Breast epithelium (tissue), 4 donors: ENCODE data around the gene NCOA5. TPM values are rescaled to one million over a fixed set of nuclear protein-coding genes. Genes with fewer than 3 reads are reported as not detected.

Experiments used
- DNase-seq, 2 donors: peaks; one replicate each; pipeline ENCODE4 v3.0.0-alpha.2; 2019; ENCODE audit warnings: low spot score in 2 of 2
- H3K27ac ChIP-seq, 2 donors: fragments of 200-600 bp; sonication (generic) in 1 of 2; one replicate each; pipeline ENCODE4 v1.5.1; 2016 to 2019; ENCODE audit warnings: mild to moderate bottlenecking in 1 of 2
- H3K27me3 ChIP-seq, 2 donors: fragments of 200-600 bp; sonication (generic) in 1 of 2; one replicate each; pipeline versions ENCODE4 v1.5.1 to v1.6.0; 2017 to 2019; ENCODE audit warnings: control low read depth in 1 of 2, mild to moderate bottlenecking in 1 of 2
- H3K36me3 ChIP-seq: fragments of 200-600 bp; one replicate; pipeline ENCODE4 v1.5.1; 2019
- H3K4me1 ChIP-seq, 2 donors: fragments of 200-600 bp; sonication (generic); one replicate each; pipeline ENCODE4 v1.5.1; 2016 to 2019; ENCODE audit warnings: control low read depth in 1 of 2
- H3K4me3 ChIP-seq, 3 donors: fragments of 200-600 bp; sonication (generic); 1 replicate in 2 of 3; 2 replicates in 1 of 3; pipeline ENCODE4 v1.5.1; 2016 to 2019; ENCODE audit warnings: mild to moderate bottlenecking in 3 of 3, moderate library complexity in 2 of 3
- H3K9me3 ChIP-seq, 2 donors: fragments of 200-600 bp; sonication (generic) in 1 of 2; one replicate each; pipeline ENCODE4 v1.5.1; 2016 to 2019; ENCODE audit warnings: control low read depth in 1 of 2
- POLR2A ChIP-seq: fragments of 450-650 bp; IDR thresholded peaks from one replicate; pipeline ENCODE4 v1.6.1; 2016; ENCODE audit warnings: antibody characterized with exemption, mild to moderate bottlenecking, moderate library complexity
- POLR2AphosphoS5 ChIP-seq, 3 donors: sonication (generic); formaldehyde crosslinking; IDR thresholded peaks; one replicate each; pipeline ENCODE4 v1.6.1; 2017; ENCODE audit warnings: antibody characterized with exemption in 3 of 3
- intact Hi-C: fragments of 100-400 bp; cut with DNase I; formaldehyde crosslinking; loops from one replicate; pipeline ENCODE4 v1.15.1; 2023; ENCODE audit warnings: low total_unique reads
- total RNA-seq, 3 donors: library from RNA; depleted of rRNA; stranded (reverse); fragments of >200 nt; gene quantifications; one replicate each; pipeline ENCODE4 v1.1.0, GENCODE V29; 2016
- TF ChIP-seq, protein P1 (sequence below), 3 donors: fragments of 450-650 bp; IDR thresholded peaks; one replicate each; pipeline ENCODE4 v1.5.1; 2016 to 2017; ENCODE audit warnings: antibody characterized with exemption in 3 of 3, mild to moderate bottlenecking in 3 of 3, moderate library complexity in 3 of 3

The NCOA5 gene
- total RNA-seq, 3 donors from 2014 or later = 30.1 to 59.7 (median 36.1) TPM

DNA sequence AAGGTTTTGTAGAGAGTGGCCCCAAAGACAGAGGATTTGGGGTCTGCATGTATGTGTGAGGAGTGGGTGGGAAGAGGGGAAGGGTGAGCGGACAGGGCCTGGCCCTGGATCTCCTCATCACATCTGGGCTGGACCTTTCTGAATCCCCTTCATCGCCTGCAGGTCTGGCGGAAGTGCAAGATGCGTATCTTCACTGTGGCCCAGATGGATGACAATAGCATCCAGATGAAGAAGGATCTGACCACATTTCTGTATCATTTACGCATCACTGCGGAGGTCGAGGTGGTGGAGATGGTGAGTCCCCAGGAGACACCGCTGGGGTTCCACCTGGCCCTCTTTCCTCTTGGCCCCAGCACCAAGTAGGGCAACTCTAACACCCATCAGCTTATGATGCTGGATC is 36.3 kb downstream of the NCOA5 start:
- peaks cover 0 to 4% of the 10 kb centered on the region in 2 donors for H3K27me3 ChIP-seq
- no peak for DNase-seq

DNA sequence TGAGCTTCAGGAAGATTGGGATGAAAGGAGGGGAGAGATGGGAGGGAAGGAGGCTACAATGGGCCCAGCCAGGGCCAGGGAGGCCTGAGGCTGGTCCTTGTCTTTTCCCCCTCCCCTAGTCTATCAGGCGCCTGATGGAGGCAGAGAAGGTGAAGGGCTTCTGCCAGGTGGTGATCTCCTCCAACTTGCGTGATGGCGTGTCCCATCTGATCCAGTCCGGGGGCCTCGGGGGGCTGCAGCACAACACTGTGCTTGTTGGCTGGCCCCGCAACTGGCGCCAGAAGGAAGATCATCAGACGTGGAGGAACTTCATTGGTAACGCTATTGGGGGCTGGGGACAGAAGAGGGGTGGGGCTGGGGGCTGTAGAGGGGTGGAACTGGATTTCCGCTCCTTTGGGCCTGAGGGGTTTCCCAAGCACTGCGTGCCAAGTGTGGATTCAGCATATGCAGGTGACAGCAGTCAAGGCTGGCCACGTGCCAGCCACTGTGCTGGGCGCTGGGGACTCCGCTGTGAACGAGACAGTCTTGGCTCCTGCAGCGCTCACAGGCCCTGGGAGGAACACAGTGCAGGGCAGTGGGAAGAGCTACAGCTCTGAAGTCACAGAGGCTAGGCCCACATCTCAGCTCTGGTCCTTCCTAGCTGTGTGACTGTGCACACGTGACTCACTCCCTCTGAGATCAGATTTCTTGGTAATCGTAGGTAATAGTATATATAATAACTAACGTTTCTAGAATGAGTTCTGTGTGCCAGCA is 38.0 kb downstream of the NCOA5 start:
- DNase-seq = no peak
- TF ChIP-seq, protein P1, sequence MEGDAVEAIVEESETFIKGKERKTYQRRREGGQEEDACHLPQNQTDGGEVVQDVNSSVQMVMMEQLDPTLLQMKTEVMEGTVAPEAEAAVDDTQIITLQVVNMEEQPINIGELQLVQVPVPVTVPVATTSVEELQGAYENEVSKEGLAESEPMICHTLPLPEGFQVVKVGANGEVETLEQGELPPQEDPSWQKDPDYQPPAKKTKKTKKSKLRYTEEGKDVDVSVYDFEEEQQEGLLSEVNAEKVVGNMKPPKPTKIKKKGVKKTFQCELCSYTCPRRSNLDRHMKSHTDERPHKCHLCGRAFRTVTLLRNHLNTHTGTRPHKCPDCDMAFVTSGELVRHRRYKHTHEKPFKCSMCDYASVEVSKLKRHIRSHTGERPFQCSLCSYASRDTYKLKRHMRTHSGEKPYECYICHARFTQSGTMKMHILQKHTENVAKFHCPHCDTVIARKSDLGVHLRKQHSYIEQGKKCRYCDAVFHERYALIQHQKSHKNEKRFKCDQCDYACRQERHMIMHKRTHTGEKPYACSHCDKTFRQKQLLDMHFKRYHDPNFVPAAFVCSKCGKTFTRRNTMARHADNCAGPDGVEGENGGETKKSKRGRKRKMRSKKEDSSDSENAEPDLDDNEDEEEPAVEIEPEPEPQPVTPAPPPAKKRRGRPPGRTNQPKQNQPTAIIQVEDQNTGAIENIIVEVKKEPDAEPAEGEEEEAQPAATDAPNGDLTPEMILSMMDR (IDR thresholded peaks at IDR 0.05) = no peak
- TF ChIP-seq POLR2AphosphoS5 (IDR thresholded peaks at IDR 0.05) = no peak
- TF ChIP-seq POLR2A = no peak
- Histone ChIP-seq H3K4me3 (no peak overlapping the region), H3K36me3 (no peaks in the 10 kb centered on the region), H3K27me3 (peaks cover 0 to 19% of the 10 kb centered on the region in 2 donors), H3K4me1 (no peaks in the 10 kb centered on the region), H3K9me3 (no peaks in the 10 kb centered on the region), H3K27ac (no peak overlapping the region)
- intact Hi-C loops = no loop called here

More for the DNA sequence above, 36.3 kb downstream of the NCOA5 start:
- peaks cover 0 to 3% of the 10 kb centered on the region in 2 donors for H3K4me1 ChIP-seq
- no peak overlapping the region for H3K27ac ChIP-seq
- no peaks in the 10 kb centered on the region for H3K36me3 ChIP-seq
- H3K9me3 ChIP-seq = no peaks in the 10 kb centered on the region
- no peak overlapping the region for H3K4me3 ChIP-seq
- intact Hi-C loops = no loop called here
- TF ChIP-seq POLR2A (no peak), POLR2AphosphoS5 (IDR thresholded peaks at IDR 0.05) (no peak)
- TF ChIP-seq, protein P1 (IDR thresholded peaks at IDR 0.05) = no peak

DNA sequence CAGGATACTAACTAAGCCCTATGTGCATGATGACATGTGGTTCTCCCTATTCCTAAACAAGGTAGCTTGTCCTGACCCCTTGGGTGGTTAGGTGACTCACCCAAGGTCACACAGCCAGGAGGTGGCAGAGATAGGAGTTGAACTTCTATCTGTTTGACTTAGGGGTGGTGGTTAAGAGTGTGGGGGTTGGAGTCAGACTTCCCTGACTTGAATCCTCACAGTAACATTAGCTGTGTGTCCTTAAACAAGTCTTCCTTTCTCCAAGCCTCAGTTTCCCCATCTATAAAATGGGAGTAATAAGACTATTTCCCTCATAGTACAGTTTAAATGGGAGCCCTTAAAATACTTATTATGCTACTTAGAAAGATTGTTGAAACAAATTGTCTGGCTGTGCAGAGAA is 38.9 kb downstream of the NCOA5 start:
- DNase-seq = no peak
- H3K27ac ChIP-seq = no peak overlapping the region
- TF ChIP-seq, protein P1 (IDR thresholded peaks at IDR 0.05) = no peak
- TF ChIP-seq POLR2AphosphoS5 (IDR thresholded peaks at IDR 0.05) (no peak), POLR2A (no peak)
- peaks cover 0 to 27% of the 10 kb centered on the region in 2 donors for H3K27me3 ChIP-seq
- no peaks in the 10 kb centered on the region for H3K4me1 ChIP-seq
- H3K36me3 ChIP-seq = no peaks in the 10 kb centered on the region
- intact Hi-C loops = no loop called here
- no peaks in the 10 kb centered on the region for H3K9me3 ChIP-seq
- H3K4me3 ChIP-seq = no peak overlapping the region

DNA sequence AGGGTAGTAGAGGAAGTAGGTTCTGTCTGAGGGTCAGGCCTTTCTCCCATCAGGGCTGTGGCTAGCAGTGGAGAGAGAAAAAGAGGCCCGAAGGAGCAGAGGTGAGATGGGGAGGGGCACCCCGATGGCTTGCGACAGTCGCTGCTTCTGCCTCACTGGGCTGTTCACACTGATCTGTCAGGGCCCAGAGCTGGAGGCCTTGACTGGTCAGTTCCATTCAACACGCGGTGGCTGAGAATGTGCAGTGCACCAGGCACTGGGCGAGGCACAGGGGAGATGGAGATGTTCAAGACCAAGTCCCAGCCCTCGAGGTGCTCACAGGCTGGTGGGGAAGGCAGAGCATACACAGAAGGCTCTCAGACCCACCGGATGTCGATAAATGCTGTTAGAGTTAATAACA is 39.3 kb downstream of the NCOA5 start:
- no peaks in the 10 kb centered on the region for H3K36me3 ChIP-seq
- DNase-seq = no peak
- intact Hi-C loops = no loop called here
- no peak overlapping the region for H3K4me3 ChIP-seq
- H3K27ac ChIP-seq = no peak overlapping the region
- H3K4me1 ChIP-seq = no peaks in the 10 kb centered on the region
- TF ChIP-seq POLR2A (no peak), POLR2AphosphoS5 (IDR thresholded peaks at IDR 0.05) (no peak)
- TF ChIP-seq, protein P1 (IDR thresholded peaks at IDR 0.05) = no peak
- H3K9me3 ChIP-seq = no peaks in the 10 kb centered on the region
- H3K27me3 ChIP-seq = peaks cover 0 to 30% of the 10 kb centered on the region in 2 donors

DNA sequence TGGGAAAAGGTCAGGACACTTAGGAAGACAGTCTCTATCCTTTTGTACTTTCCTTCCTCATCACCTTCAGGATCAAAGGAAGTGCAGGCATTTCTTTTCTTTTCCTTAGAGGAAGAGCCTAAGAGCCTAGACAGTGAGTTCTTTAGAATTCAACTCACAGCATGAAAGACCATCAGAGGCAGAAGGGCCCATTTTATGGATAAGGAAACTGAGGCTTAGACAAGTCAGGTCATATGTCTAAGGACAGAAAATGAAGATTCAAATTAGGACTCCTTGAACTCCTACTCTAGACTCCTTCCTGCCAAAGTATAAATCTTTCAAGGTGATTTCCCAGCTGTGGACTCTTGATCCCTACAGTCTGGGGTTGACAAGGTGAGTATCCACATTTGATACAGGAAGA is 39.9 kb downstream of the NCOA5 start:
- TF ChIP-seq POLR2A (no peak), POLR2AphosphoS5 (IDR thresholded peaks at IDR 0.05) (no peak)
- TF ChIP-seq, protein P1 (IDR thresholded peaks at IDR 0.05) = no peak
- Histone ChIP-seq H3K27ac (no peak overlapping the region), H3K4me1 (no peaks in the 10 kb centered on the region), H3K36me3 (no peaks in the 10 kb centered on the region), H3K27me3 (peaks cover 0 to 33% of the 10 kb centered on the region in 2 donors), H3K4me3 (no peak overlapping the region), H3K9me3 (no peaks in the 10 kb centered on the region)
- intact Hi-C loops = no loop called here
- no peak for DNase-seq
